GM19043 (cell line): Measurements from ENCODE around the gene AP2A2.

ENCODE experiments used
- ATAC-seq: cut with Tn5 transposase; IDR thresholded peaks from one replicate; pipeline ENCODE4 v1.9.1; 2021; ENCODE audit warnings: low read depth; ENCODE audit not compliant: unreplicated experiment

The AP2A2 gene

DNA sequence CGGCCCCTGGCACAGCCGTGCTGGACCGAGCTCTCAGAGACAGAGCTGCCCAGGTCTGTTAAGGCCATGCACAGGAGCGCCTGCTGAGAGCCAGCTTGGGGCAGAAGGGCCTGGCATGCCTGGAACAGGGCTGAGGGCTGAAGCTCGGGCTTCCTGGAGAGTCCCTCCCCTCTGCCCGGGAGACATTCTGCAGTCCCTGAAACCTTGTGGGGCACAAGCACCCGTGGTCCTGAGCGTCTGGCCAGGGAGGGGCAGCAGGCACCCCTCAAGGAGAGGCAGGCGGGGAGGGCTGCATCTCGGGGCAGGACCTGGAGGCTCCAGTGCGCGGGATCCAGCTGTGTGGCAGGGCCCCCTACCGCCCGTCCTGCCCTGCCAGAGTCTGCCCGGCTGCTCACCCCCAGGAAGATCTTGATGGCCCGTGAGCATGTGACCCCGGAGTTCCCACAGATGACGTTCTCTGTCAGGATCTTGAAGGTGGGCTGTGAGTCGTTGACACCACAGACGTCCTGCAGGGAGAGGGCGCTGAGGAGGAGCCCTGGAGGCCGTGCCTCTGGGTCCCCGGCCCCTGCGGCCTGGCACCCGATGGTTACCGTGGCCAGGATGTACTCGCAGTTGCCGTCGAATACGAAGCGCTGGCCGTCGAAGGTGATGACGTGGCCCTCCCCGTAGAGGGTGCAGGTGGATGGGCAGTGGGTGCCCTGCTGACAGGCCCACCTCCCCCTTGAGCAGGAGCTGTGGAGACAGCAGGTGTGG is 99.9 kb downstream of the AP2A2 start:
- no peak for ATAC-seq

DNA sequence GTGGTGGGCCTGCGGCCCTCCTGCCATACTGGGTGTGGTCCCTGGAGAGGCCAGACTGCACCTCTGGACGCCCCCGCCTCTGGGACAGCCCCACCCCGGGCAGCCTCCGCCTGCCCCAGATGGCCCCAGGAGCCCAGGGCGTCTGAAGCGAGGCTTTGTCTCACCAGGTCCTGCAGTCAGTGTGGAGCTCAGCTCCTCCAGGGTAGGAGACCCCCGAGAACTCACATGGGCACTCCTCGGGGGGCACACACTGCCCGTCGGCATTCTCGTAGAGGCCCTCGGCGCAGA is 100.4 kb downstream of the AP2A2 start:
- ATAC-seq, result no peak

GRCh38 chr11:1026641-1027482 is 101.2 kb downstream of the AP2A2 start:
- no peak for ATAC-seq

- no peak for ATAC-seq
Measured at GRCh38 chr11:1027483-1028290, 102.0 kb downstream of the AP2A2 start.

DNA sequence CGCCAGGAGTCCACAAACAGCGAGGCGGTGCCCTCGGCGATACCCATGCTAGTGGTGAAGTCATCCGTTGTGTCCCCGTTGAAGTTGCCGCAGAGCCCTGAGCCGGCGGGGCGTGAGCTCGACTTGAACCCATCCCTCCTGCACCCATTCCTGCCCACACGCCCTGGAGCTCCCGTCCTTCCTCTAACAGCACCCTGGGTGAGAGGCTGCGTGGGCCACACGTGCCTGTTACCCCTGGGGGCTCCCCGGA is 102.5 kb downstream of the AP2A2 start:
- no peak for ATAC-seq

GRCh38 chr11:1028616-1029015 is 102.9 kb downstream of the AP2A2 start:
- no peak for ATAC-seq

GRCh38 chr11:1029051-1029450 is 103.4 kb downstream of the AP2A2 start:
- ATAC-seq, result no peak

- ATAC-seq, result no peak
Measured at GRCh38 chr11:1029654-1030053, 104.0 kb downstream of the AP2A2 start.

DNA sequence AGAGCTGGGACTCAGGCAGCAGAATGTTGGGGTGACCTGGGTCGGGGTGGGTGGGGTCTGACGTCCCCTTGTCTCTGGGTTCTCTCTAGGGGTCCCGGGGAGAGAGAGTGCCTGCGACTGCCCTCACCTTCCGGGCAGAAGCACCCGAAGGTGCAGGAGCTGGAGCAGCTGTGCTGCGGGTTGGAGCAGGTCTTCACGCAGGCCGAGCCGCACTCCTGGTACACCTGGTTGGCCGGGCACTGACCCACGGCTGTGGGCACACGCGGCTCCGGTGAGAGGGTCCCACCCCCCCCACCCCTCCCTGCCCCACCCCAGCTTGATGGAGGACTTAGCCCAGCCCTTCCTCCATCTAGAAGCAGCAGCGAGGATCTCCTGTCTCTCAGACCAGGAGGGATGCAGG is 104.4 kb downstream of the AP2A2 start:
- ATAC-seq, result no peak

DNA sequence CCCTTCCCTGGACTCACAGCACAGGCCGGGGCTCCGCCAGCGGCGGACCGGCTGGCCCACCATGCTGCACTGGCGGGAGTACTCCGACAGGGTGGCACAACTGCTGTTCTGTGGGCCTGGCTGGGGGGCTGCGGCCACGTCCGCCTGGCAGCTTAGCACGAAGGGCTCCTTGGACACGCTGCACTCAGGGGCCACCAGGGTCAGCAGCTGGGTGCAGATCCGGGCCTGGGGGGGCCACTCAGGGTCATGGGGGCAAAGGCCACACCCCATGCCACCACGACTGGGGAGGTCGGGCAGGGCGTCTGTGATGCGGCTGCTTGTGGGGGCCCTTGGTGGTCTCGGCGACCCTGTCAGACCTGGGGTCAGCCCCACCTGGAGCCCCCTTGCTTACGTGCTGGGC is 104.9 kb downstream of the AP2A2 start:
- no peak for ATAC-seq

- ATAC-seq, result no peak
Measured at GRCh38 chr11:1031121-1031899, 105.6 kb downstream of the AP2A2 start.

DNA sequence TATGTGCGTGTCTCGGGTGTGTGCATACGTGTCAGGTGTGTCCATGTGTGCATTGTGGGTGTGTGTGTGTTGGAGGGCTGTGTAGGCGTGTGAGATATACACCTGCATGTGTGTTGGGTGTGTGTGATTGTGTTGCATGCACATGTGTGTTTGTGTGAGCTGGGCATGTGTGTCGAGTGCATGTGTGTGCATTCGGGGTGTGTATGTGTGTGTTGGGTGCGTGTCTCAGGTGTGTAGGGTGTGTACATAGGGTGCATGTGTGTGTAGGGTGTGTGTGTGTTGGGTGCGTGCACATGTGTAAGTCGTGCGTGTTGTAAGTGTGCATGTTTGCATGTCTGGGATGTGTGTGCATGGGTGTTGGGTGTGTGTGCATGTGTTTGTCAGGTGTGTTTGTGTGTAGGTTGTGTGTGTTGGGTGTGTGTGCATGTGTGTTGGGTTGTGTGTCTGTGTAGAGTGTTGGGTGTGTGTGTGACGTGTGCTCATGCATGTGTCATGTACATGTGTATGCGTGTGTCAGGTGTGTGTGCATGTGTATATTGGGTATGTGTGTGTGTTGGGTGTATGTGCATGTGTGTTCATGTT is 106.7 kb downstream of the AP2A2 start:
- ATAC-seq, result no peak

DNA sequence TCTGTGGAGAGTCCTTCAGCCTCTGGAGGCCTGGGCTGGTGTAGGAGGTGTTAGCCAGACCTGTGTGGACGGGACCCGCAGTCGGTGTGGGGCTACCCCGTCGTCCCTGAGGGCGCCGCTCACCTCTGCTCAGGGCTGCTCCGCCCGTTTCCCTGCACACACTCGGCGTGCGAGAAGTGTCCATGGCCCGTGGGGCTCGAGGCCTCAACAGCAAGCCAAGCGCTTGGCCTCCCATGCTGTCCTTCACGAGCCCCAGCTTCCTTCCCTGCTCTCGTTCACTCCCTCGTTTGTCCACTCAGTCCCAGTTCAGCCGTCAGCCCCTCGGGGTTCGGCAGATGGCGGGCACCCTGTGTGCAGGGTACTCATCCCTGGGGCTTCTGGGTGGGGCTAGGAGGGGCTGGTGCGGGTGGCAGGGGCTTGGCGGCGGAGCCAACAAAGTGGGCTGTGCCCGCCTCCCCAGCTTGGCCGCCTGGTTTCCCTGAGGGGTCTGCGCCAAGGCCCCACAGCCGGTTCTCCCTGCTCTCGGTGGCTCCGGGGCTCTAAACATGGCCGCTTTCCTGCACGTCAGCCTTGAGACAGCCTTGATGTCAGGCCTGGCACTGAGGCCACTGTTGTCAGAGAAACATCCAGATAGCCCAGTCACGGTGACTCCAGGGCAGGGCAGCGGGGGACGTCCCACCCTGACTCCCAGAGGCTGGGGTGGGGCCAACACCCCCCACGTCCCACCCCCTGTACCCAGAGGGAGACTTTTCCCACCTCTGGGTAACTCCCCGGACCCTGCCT is 107.5 kb downstream of the AP2A2 start:
- no peak for ATAC-seq

DNA sequence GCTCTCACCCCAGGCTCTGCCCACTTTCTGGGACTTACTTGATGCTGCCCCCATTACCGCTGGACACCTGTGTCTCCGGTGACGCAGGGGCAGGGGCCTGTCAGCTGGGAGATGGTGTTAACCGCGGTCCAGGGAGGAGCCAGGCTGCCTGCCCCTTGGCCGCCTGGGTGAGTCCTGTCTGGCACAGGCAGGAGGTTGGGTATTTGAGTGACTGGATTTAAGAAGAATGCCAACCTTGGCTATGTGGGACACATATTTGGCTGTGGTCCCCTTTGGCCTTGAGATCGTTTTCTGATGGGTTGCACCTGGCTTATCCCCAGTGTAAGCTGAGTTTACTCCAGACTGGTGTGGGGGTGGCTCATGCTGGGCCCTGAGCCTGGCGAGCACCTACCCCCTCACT is 108.3 kb downstream of the AP2A2 start:
- no peak for ATAC-seq

DNA sequence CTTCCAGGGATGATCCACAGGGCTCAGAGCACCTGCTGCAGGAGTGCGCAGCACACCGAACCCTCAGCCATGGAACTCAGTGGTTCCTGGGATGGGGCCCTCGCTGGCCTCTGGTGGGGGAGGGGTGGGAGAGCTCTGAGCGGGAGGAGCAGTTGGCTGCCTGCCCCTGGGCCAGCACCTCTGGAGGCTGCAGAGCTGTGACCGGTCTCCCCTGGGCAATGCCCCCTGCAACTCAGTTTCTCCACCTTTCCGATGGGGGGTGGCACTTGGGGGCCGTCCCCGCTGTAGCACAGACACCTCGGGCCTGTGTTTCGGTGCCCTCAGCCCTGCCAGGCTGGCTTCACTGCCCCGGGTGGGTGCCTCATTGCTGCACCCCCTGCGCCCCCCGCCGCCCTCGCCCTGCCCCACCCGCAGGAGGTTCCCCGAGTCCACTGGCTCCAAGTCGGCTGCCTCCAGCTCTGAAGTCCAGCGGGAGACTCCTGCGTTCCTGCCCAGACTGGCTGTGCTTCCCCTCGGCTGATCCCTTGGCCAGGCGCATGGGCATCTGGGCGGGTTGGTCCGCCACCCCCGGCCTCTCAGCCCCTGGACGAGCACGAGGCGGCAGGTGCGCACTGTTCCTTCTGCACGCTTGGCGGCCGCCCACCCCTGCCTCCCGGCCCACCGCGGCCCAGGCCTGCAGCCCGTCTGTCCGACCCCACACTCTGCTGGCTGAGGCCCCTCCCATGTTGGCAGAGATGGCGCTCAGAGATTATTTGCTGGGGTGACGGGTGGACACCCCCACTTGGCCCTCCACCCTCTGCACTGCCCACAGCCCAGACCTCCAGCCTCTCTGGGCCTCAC is 109.0 kb downstream of the AP2A2 start:
- ATAC-seq, result no peak

DNA sequence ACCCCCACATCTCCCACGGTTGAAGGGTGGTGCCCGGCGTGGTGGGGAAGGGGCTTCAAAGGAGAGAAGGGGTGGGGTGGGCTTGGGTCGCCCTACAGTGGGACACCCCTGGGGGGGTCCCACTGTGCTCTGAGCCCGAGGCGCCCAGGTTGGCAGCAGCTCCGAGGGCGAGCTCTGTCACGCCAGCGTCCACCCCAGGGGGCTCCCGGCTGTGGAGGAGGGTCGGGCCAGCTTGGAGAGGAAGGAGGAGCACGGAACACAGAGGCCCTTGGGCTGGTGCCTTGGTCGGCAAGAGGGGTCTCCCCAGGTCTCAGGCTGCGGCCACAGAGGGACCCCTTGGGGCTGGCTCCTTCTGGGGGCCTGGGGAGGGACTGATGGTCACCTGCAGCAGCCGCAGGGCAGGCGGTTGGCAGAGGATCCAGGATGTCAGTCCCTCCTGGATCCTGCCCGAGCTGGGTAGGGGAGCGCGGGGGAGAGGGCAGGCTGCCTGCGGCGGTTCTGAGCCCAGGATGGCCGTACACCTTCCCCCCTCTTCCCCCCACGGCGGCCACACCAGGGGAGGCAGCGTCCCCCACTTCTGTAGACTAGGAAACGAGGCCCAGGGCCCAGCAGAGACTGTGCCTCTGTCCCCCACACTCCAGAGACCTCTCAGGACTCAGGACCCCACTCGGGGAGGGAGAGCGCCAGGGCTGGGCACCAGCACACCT is 110.1 kb downstream of the AP2A2 start:
- ATAC-seq, result no peak

DNA sequence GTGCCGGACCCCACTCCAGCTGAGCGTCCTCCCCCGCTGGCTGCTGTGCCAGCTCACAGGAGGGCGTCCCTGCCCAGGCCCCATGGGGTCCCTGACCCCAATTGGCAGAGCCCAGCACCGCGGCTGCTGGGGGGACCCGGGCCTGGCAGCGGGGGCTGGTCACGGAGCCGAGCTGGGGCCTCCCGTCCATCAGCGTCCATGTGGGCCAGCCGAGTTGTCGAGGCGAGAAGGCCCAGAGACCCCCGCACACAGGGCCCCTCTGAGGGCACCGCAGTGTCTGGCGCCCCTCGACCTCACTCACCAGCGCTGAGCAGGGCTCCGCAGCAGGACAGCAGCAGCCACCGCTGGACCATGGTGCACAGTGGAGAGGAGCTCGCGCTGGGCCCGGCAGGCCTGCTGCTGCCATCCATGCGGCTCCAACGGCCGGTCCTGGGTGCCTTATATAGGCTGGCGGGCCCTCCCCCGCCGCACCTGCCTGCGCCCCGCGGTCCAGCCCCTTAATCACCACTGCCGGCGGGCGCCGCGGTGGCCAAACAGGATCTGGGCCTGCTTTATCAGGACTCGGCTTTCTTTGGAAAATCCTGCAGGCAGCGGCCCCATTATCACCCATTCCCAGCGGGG is 110.7 kb downstream of the AP2A2 start, which contains the start of gene MUC6:
Gene MUC6 (minus strand): TSS at position 416 of the 621 bp plus-strand sequence. CDS start 63 bp downstream, at position 353.
- no peak for ATAC-seq

GRCh38 chr11:1036931-1037330 is 111.3 kb downstream of the AP2A2 start:
- no peak for ATAC-seq
